Endothelial cell of umbilical vein (primary cell): Measurements from ENCODE around the gene PTPRD. TPM values are rescaled to one million over a fixed set of nuclear protein-coding genes. Genes with fewer than 3 reads are reported as not detected.

Experiments used
- BruUV-seq: library from RNA; stranded (reverse); fragments of 400-500 nt; replicated peaks from 2 replicates; lab custom pipeline; 2021; lab: Mats Ljungman, UMichigan
- CTCF ChIA-PET: fragments of 300-600, 350-600 bp; sonication (Branson Sonifier 250); formaldehyde crosslinking; loops from one replicate; lab custom pipeline; 2021; ENCODE audit warnings: antibody characterized with exemption, inconsistent platforms; lab: Charles Lee
- POLR2A ChIA-PET: fragments of 300-600, 350-600 bp; sonication (Branson Sonifier 250); formaldehyde crosslinking; loops from one replicate; lab custom pipeline; 2021; ENCODE audit warnings: antibody characterized with exemption, inconsistent platforms; lab: Charles Lee
- DNase-seq: peaks from one replicate; pipeline ENCODE4 v3.0.0-alpha.2; 2011; ENCODE audit warnings: low read depth, low spot score
- FAIRE-seq: peaks from 2 replicates; lab custom pipeline; 2011; peaks lifted over from hg19 to GRCh38; lab: Jason Lieb, UNC
- H2AFZ ChIP-seq: 2 replicates; pipeline ENCODE4 v1.6.0; 2012; ENCODE audit warnings: low read depth, low read length, control low read depth, inconsistent platforms
- H3K27ac ChIP-seq: 2 replicates; pipeline ENCODE4 v1.5.1; 2011; ENCODE audit warnings: low read depth, mild to moderate bottlenecking, control low read depth, low read length, moderate library complexity; ENCODE audit not compliant: insufficient read depth
- H3K27me3 ChIP-seq, 2 experiments: 2 replicates each; pipeline versions ENCODE4 v1.6.0 to v1.6.1; 2011; ENCODE audit warnings: low read length in 2 of 2, mixed read lengths in 1 of 2; ENCODE audit not compliant: control insufficient read depth in 2 of 2, insufficient read depth in 2 of 2
- H3K36me3 ChIP-seq, 2 experiments: 2 replicates in 1 of 2; 3 replicates in 1 of 2; pipeline ENCODE4 v1.5.1; 2011; ENCODE audit warnings: low read length in 2 of 2, mild to moderate bottlenecking in 1 of 2, moderate library complexity in 1 of 2; ENCODE audit not compliant: control insufficient read depth in 2 of 2, insufficient read depth in 2 of 2; ENCODE audit errors: extremely low read depth in 1 of 2
- H3K4me1 ChIP-seq: 3 replicates; pipeline ENCODE4 v1.5.1; 2011; ENCODE audit warnings: mild to moderate bottlenecking, low read length; ENCODE audit not compliant: control insufficient read depth, insufficient read depth; ENCODE audit errors: extremely low read depth
- H3K4me2 ChIP-seq: 2 replicates; pipeline ENCODE4 v1.6.1; 2011; ENCODE audit warnings: low read length, control low read depth, mixed read lengths; ENCODE audit not compliant: insufficient read depth
- H3K4me3 ChIP-seq, 3 experiments: fragments of 200-600 bp in 1 of 3; sonication (generic), shearing (Covaris generic) in 1 of 3; replicated peaks in 1 of 3; 2 replicates each; pipeline ENCODE4 v1.5.1; 2011 to 2016; ENCODE audit warnings: control low read depth in 3 of 3, low read length in 3 of 3, mild to moderate bottlenecking in 2 of 3, inconsistent platforms in 1 of 3, low read depth in 1 of 3, moderate library complexity in 1 of 3; ENCODE audit not compliant: insufficient read depth in 1 of 3
- H3K79me2 ChIP-seq: 2 replicates; pipeline ENCODE4 v1.6.0; 2012; ENCODE audit warnings: low read length, inconsistent platforms; ENCODE audit not compliant: control insufficient read depth, insufficient read depth
- H3K9ac ChIP-seq: replicated peaks from 2 replicates; pipeline ENCODE3; 2011; ENCODE audit warnings: low read length, control low read depth; ENCODE audit not compliant: insufficient read depth; ENCODE audit errors: extremely low read depth
- H3K9me1 ChIP-seq: replicated peaks from 3 replicates; pipeline ENCODE4 v1.6.0; 2011; ENCODE audit warnings: mild to moderate bottlenecking, low read length; ENCODE audit not compliant: control insufficient read depth, insufficient read depth; ENCODE audit errors: extremely low read depth
- H3K9me3 ChIP-seq: replicated peaks from 2 replicates; pipeline ENCODE4 v1.5.1; 2012; ENCODE audit warnings: low read length, inconsistent platforms; ENCODE audit not compliant: control insufficient read depth, insufficient read depth
- H4K20me1 ChIP-seq: replicated peaks from 2 replicates; pipeline ENCODE3; 2011; ENCODE audit warnings: mild to moderate bottlenecking, low read length; ENCODE audit not compliant: control insufficient read depth, insufficient read depth; ENCODE audit errors: extremely low read depth
- EZH2 ChIP-seq: IDR thresholded peaks from 2 replicates; pipeline ENCODE4 v1.6.1; 2012; ENCODE audit warnings: borderline replicate concordance, low read depth, mild to moderate bottlenecking, moderate library complexity, low read length, inconsistent platforms; ENCODE audit not compliant: severe bottlenecking
- FOS ChIP-seq: IDR thresholded peaks from 2 replicates; pipeline ENCODE4 v1.6.1; 2011; ENCODE audit warnings: mild to moderate bottlenecking, low read length, moderate library complexity, borderline replicate concordance; ENCODE audit not compliant: insufficient read depth
- GATA2 ChIP-seq: IDR thresholded peaks from 2 replicates; pipeline ENCODE4 v1.7.0; 2011; ENCODE audit warnings: low read depth, mild to moderate bottlenecking, moderate library complexity, mixed read lengths, low read length; ENCODE audit not compliant: insufficient read length, insufficient read depth
- JUN ChIP-seq: IDR thresholded peaks from 2 replicates; pipeline ENCODE4 v1.6.1; 2011; ENCODE audit warnings: borderline replicate concordance, low read depth; ENCODE audit not compliant: insufficient read length, insufficient read depth
- MYC ChIP-seq: IDR thresholded peaks from one replicate; pipeline ENCODE4 v1.6.1; 2011; ENCODE audit warnings: mild to moderate bottlenecking, low read depth, low read length
- POLR2A ChIP-seq: IDR thresholded peaks from 2 replicates; pipeline ENCODE4 v1.6.1; 2012; ENCODE audit warnings: low read depth, mild to moderate bottlenecking, control low read depth, low read length
- POLR2AphosphoS5 ChIP-seq: IDR thresholded peaks from 2 replicates; pipeline ENCODE4 v1.6.1; 2012; ENCODE audit warnings: low read depth, mild to moderate bottlenecking, control low read depth, low read length, moderate library complexity; ENCODE audit not compliant: insufficient read depth
- dilution Hi-C: fragments of 300-500 bp; cut with MboI; formaldehyde crosslinking; loops from one replicate; pipeline ENCODE4 v1.15.0; 2019; ENCODE audit warnings: low sequenced_read_pairs; ENCODE audit not compliant: extremely low pct_ligation_motif_present
- intact Hi-C: fragments of 100-400 bp; cut with micrococcal nuclease; formaldehyde crosslinking; loops from one replicate; pipeline ENCODE4 v1.10.0; 2022
- polyA plus RNA-seq, 4 experiments: library from polyadenylated mRNA; depleted of rRNA in 3 of 4; stranded (reverse) in 3 of 4; unstranded in 1 of 4; fragments of >200 nt; gene quantifications; 2 replicates each; pipeline versions ENCODE4 v1.2.1 to v1.2.3, GENCODE V29; 2011 to 2012; ENCODE audit warnings: missing spikeins in 1 of 4
- total RNA-seq: library from RNA; stranded (reverse); gene quantifications from 2 replicates; pipeline ENCODE4 v1.2.3, GENCODE V29; 2021
- TF ChIP-seq, protein P1 (sequence below), 2 donors: IDR thresholded peaks; 1 replicate in 1 of 2; 2 replicates in 1 of 2; pipeline ENCODE4 v1.5.1; 2011; ENCODE audit warnings: low read length in 2 of 2, mild to moderate bottlenecking in 2 of 2, moderate library complexity in 2 of 2, control low read depth in 1 of 2, inconsistent platforms in 1 of 2, low read depth in 1 of 2; ENCODE audit not compliant: insufficient read depth in 1 of 2; ENCODE audit errors: extremely low read depth in 1 of 2
- TF ChIP-seq, protein P2 (sequence below): IDR thresholded peaks from 2 replicates; pipeline ENCODE4 v1.6.1; 2011; ENCODE audit not compliant: insufficient read depth, insufficient read length

Gene PTPRD
- total and polyA plus RNA-seq, 2 donors (not counting 3 experiments of a cell fraction or from before 2014, with no cell fraction given) = 5.5 to 5.7 TPM

DNA sequence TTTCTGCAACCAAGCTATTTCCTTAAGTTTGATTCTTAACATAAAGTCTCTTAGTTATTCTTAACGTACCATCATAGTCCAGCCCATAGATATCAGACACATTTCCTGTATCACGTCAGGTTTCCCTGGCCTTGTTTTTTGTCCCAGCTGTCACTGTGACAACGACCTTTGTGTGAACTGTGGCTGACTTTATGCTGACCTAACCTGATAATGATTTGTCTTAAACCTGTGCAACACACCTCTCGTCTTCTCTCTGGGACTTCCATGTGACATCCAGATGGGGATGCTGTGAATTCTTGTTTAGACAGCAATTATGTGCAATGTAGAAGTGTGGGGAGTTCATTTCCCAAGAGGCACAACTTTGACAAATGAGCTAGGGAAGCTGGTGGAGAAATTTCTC, 662.8 kb downstream of the PTPRD start:
- FAIRE-seq (no peak), DNase-seq (no peak)
- H3K79me2 ChIP-seq = no peaks in the 10 kb centered on the region
- no TSS peak for BruUV-seq
- no peaks in the 10 kb centered on the region for H3K36me3 ChIP-seq
- no peak overlapping the region for H2AFZ ChIP-seq
- H3K9me3 ChIP-seq = no peaks in the 10 kb centered on the region
- no peak overlapping the region for H3K9ac ChIP-seq
- CTCF ChIA-PET = no interaction called here
- no peaks in the 10 kb centered on the region for H3K9me1 ChIP-seq
- H3K4me2 ChIP-seq = no peak overlapping the region
- TF ChIP-seq POLR2A (no peak), POLR2AphosphoS5 (no peak), FOS (no peak), EZH2 (no peak), GATA2 (no peak), JUN (no peak), MYC (no peak)
- TF ChIP-seq, protein P1, sequence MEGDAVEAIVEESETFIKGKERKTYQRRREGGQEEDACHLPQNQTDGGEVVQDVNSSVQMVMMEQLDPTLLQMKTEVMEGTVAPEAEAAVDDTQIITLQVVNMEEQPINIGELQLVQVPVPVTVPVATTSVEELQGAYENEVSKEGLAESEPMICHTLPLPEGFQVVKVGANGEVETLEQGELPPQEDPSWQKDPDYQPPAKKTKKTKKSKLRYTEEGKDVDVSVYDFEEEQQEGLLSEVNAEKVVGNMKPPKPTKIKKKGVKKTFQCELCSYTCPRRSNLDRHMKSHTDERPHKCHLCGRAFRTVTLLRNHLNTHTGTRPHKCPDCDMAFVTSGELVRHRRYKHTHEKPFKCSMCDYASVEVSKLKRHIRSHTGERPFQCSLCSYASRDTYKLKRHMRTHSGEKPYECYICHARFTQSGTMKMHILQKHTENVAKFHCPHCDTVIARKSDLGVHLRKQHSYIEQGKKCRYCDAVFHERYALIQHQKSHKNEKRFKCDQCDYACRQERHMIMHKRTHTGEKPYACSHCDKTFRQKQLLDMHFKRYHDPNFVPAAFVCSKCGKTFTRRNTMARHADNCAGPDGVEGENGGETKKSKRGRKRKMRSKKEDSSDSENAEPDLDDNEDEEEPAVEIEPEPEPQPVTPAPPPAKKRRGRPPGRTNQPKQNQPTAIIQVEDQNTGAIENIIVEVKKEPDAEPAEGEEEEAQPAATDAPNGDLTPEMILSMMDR (IDR thresholded peaks at IDR 0.05; ENCODE audit: extremely low read depth in 1 of 2, insufficient read depth in 1 of 2, low read depth in 1 of 2, low read length in 2 of 2) = no peak
- TF ChIP-seq, protein P2, sequence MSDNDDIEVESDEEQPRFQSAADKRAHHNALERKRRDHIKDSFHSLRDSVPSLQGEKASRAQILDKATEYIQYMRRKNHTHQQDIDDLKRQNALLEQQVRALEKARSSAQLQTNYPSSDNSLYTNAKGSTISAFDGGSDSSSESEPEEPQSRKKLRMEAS = no peak
- POLR2A ChIA-PET = no interaction called here
- H3K4me1 ChIP-seq = no peaks in the 10 kb centered on the region
- H4K20me1 ChIP-seq = no peaks in the 10 kb centered on the region
- intact Hi-C loops (no loop called here), dilution Hi-C loops (no loop called here)
- H3K27ac ChIP-seq = no peak overlapping the region
- H3K4me3 ChIP-seq = no peak overlapping the region
- no peaks in the 10 kb centered on the region for H3K27me3 ChIP-seq
